ENCODE data around the gene PALLD.

- TF ChIP-seq SUZ12 (IDR thresholded peaks at IDR 0.05; ENCODE audit: low read length) (no peak), POLR2A (IDR thresholded peaks at IDR 0.05; ENCODE audit: control extremely low read depth in 1 of 2, low read depth in 2 of 2, low read length in 2 of 2) (no peak), EZH2 (IDR thresholded peaks at IDR 0.05; ENCODE audit: low read depth, low read length, severe bottlenecking) (no peak)
Observed at GRCh38 chr4:168849997-168850396, 353.1 kb downstream of the PALLD start.

All from H1 (cell line).